ENCODE measurements around the gene FAM163B.

DNA sequence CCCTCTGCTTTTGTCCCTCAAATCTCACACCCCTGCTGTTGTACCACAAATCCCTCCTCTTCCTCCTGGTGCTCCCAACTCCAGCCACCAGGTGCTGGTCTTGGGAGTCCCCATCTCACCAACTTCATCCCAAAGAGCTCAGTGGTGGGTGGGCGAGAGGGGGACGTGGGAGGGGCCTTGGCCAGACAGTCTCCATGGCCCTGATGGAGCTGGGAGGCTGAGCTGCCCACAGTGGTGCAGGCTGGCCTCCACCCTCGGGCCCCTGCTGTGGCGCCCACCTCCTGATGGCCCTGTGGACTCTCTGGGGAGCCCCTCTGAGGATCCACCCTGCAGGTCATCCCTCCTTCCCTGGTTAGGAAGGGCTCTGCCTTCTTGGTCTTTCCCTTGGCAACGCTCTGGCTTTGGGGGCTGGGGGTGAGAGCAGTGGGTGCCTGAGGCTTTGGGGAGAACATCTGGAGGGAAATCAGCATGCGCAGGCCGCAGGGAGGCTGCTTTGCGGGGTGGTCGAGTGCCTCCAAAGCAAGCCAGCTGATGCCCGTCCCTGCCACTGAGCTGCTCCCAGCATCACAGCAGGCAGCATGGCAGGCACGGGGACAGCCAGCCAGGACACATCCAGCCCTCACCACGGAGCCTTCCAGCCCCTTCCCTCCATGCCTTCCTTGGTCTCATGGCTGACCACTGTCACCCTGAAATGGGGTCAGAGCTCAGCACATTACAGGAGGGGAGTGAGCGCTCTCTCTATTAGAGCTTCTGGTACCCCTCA lies 7.6 kb upstream of the FAM163B start:
- TF ChIP-seq, protein P1, sequence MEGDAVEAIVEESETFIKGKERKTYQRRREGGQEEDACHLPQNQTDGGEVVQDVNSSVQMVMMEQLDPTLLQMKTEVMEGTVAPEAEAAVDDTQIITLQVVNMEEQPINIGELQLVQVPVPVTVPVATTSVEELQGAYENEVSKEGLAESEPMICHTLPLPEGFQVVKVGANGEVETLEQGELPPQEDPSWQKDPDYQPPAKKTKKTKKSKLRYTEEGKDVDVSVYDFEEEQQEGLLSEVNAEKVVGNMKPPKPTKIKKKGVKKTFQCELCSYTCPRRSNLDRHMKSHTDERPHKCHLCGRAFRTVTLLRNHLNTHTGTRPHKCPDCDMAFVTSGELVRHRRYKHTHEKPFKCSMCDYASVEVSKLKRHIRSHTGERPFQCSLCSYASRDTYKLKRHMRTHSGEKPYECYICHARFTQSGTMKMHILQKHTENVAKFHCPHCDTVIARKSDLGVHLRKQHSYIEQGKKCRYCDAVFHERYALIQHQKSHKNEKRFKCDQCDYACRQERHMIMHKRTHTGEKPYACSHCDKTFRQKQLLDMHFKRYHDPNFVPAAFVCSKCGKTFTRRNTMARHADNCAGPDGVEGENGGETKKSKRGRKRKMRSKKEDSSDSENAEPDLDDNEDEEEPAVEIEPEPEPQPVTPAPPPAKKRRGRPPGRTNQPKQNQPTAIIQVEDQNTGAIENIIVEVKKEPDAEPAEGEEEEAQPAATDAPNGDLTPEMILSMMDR (IDR thresholded peaks at IDR 0.05 in 8 of 11, conservative IDR thresholded peaks at IDR 0.05 in 3 of 11) = no peak
- TF ChIP-seq POLR2A (IDR thresholded peaks at IDR 0.05) (no peak), POLR2AphosphoS5 (IDR thresholded peaks at IDR 0.05) (no peak)
